Progenitor cell of endocrine pancreas (in vitro differentiated cells): Measurements from ENCODE around the gene LRMDA. TPM values are rescaled to one million over a fixed set of nuclear protein-coding genes. Genes with fewer than 3 reads are reported as not detected.

Experiments used
- DNase-seq: peaks from one replicate; pipeline ENCODE4 v3.0.0; 2021; ENCODE audit warnings: low spot score; ENCODE audit not compliant: unreplicated experiment
- H3K27ac Mint-ChIP-seq: 2 replicates; pipeline ENCODE4 v1.8.0; 2021; ENCODE audit warnings: mild to moderate bottlenecking, moderate library complexity, mixed read lengths
- H3K27me3 Mint-ChIP-seq: 2 replicates; pipeline ENCODE4 v1.8.0; 2021; ENCODE audit warnings: mixed read lengths
- H3K36me3 Mint-ChIP-seq: 2 replicates; pipeline ENCODE4 v1.8.0; 2022; ENCODE audit warnings: mixed read lengths; ENCODE audit not compliant: insufficient read depth
- H3K4me1 Mint-ChIP-seq: 2 replicates; pipeline ENCODE4 v1.8.0; 2021; ENCODE audit warnings: low read depth, mixed read lengths
- H3K4me3 Mint-ChIP-seq: 2 replicates; pipeline ENCODE4 v1.8.0; 2021; ENCODE audit warnings: low read depth, mild to moderate bottlenecking, moderate library complexity, mixed read lengths
- H3K9me3 Mint-ChIP-seq: 2 replicates; pipeline ENCODE4 v1.8.0; 2021; ENCODE audit warnings: low read depth, mixed read lengths
- total RNA-seq: library from RNA; stranded (reverse); gene quantifications from 2 replicates; pipeline ENCODE4 v1.2.1, GENCODE V29; 2021
- TF ChIP-seq, protein P1 (sequence below): fragments of 200-600 bp; sonication (generic); IDR thresholded peaks from one replicate; pipeline ENCODE4 v1.5.0; 2021; ENCODE audit warnings: antibody characterized with exemption, mild to moderate bottlenecking; ENCODE audit not compliant: unreplicated experiment

The LRMDA gene
- total RNA-seq, 1 donor from 2014 or later = 6.5 TPM

DNA sequence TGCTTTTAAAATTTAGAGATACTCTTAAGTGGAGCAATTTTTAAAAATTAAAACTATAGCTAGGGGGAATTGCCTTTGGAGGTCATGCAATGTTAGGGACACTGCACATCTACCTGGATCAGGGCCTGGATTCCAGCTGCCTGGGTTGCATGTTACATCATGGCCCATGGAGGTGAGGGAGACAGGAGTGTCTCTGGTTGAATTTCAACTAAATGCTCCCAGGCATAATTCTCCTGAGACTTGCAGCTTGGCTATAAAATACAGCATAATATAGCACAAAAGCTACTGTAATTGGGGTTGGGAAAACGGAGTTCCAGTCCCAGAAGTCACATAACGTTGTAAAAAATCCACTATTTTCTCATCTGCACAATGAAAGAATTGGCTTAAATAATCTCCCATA is 782.5 kb downstream of the LRMDA start:
- Mint-ChIP-seq H3K27ac (no peak overlapping the region), H3K9me3 (no peaks in the 10 kb centered on the region), H3K4me1 (peaks cover 4% of the 10 kb centered on the region), H3K27me3 (peaks cover 3% of the 10 kb centered on the region), H3K36me3 (no peaks in the 10 kb centered on the region), H3K4me3 (no peak overlapping the region)
- TF ChIP-seq, protein P1, sequence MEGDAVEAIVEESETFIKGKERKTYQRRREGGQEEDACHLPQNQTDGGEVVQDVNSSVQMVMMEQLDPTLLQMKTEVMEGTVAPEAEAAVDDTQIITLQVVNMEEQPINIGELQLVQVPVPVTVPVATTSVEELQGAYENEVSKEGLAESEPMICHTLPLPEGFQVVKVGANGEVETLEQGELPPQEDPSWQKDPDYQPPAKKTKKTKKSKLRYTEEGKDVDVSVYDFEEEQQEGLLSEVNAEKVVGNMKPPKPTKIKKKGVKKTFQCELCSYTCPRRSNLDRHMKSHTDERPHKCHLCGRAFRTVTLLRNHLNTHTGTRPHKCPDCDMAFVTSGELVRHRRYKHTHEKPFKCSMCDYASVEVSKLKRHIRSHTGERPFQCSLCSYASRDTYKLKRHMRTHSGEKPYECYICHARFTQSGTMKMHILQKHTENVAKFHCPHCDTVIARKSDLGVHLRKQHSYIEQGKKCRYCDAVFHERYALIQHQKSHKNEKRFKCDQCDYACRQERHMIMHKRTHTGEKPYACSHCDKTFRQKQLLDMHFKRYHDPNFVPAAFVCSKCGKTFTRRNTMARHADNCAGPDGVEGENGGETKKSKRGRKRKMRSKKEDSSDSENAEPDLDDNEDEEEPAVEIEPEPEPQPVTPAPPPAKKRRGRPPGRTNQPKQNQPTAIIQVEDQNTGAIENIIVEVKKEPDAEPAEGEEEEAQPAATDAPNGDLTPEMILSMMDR = no peak
- DNase-seq = no peak

DNA sequence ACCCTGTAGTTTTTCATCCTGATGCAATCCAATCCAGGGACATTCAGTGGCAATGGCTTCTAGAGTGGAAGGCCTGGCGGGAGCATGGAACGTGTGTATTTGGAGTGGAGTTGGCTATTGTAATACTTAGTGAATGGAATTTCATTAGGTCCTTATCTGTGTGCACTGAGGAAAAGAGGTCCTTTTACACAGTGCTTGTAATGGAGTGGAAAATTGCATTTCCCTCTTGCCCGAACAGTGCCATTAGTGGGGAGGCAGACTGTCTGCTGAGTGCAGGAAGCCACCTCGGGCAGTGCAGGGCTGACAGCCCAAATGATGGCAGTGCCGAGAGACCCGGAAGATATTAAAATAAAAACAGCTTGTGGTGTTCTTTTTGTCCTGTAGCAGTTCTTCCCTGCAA is 786.6 kb downstream of the LRMDA start:
- peaks cover 4% of the 10 kb centered on the region for H3K4me1 Mint-ChIP-seq
- no peaks in the 10 kb centered on the region for H3K27me3 Mint-ChIP-seq
- H3K4me3 Mint-ChIP-seq = no peak overlapping the region
- H3K9me3 Mint-ChIP-seq = peaks cover 4% of the 10 kb centered on the region
- peaks cover 1% of the 10 kb centered on the region for H3K36me3 Mint-ChIP-seq
- TF ChIP-seq, protein P1 = no peak
- H3K27ac Mint-ChIP-seq = no peak overlapping the region
- no peak for DNase-seq

DNA sequence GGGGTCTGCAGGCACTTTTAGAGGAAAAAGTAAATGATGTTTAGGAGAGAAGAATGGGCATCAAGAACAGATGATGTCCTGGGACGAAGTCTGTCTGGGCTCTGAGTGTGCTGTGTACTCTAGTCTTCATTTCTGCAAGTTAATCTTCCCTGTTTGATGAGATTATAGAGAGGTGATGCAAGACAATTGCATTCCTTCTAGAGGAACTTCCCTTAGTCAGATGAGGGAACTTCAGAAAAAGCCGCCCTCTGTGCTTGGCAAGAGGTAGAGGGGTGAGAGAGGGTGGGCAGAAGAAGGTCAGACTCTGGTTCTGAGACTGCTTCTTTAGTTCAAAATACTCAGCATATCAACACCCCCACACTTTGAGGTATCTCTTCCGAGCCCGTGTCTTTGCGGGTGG is 797.9 kb downstream of the LRMDA start:
- Mint-ChIP-seq H3K9me3 (peaks cover 3% of the 10 kb centered on the region), H3K4me3 (no peak overlapping the region), H3K4me1 (peaks cover 23% of the 10 kb centered on the region), H3K36me3 (no peaks in the 10 kb centered on the region), H3K27ac (no peak overlapping the region), H3K27me3 (no peaks in the 10 kb centered on the region)
- no peak for DNase-seq
- TF ChIP-seq, protein P1 = no peak

DNA sequence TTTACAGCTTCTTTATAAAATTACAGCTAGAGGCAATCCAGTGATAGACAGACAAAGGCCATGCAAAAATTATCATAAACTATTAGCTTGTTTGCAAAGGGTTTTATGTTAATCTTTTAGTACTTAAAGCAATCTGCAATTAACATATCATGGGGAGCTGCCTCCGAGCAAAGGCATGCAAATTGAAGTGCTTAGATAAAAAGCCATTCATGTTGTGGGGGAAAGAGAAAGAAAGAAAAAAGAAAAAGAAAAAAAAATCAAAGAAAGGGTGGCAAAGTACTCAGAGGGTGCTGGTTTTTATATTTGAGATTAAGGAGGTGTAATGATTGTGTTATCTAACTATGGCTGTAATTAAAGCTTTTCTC is 799.5 kb downstream of the LRMDA start:
- peaks cover 9% of the 10 kb centered on the region for H3K9me3 Mint-ChIP-seq
- peak overlapping the region; percentile 8 for H3K27ac Mint-ChIP-seq
- no peaks in the 10 kb centered on the region for H3K36me3 Mint-ChIP-seq
- DNase-seq = no peak
- H3K4me1 Mint-ChIP-seq = peaks cover 32% of the 10 kb centered on the region
- no peaks in the 10 kb centered on the region for H3K27me3 Mint-ChIP-seq
- TF ChIP-seq, protein P1 = no peak
- H3K4me3 Mint-ChIP-seq = no peak overlapping the region

DNA sequence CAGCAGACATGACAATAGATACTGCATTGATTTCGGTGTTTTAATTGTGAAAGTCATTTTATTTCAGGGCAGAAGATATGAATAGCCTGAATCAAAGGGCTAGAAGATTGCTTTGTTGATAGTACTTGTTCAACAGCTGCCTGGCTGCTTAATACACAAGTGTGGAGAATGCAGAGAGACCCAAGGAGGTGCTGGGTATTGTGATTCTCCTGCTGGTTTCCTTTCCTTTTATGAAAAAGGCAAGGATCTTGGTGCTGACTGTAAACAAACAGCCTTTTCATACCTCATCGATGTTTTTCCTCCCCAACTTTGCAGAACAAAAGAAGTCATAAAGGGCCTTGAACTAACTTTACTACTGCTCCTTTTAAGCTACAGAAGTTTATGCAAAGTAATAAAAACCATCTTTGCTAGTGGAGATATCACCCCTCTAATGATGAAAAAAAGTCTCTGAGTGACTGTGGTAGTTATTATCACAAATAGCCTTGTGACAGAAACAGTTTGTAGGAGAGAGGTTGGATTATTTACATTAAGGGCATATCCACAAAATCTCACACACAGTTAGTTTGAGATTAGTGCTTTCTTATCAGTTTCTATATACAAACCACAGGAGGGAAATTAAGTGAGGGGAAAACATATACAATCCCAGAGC is 800.0 kb downstream of the LRMDA start:
- TF ChIP-seq, protein P1 = no peak
- Mint-ChIP-seq H3K4me3 (no peak overlapping the region), H3K9me3 (peaks cover 8% of the 10 kb centered on the region), H3K36me3 (no peaks in the 10 kb centered on the region), H3K27ac (peak overlapping the region; percentile 8), H3K27me3 (no peaks in the 10 kb centered on the region), H3K4me1 (peaks cover 35% of the 10 kb centered on the region)
- no peak for DNase-seq
